GM12801 (cell line): Measurements from ENCODE around the gene HMGCL.

Experiments
- TF ChIP-seq, protein P1 (sequence below): IDR thresholded peaks from one replicate; pipeline ENCODE4 v1.5.1; 2011; ENCODE audit warnings: control low read depth; ENCODE audit not compliant: insufficient read length; ENCODE audit errors: extremely low read depth

The HMGCL gene

DNA sequence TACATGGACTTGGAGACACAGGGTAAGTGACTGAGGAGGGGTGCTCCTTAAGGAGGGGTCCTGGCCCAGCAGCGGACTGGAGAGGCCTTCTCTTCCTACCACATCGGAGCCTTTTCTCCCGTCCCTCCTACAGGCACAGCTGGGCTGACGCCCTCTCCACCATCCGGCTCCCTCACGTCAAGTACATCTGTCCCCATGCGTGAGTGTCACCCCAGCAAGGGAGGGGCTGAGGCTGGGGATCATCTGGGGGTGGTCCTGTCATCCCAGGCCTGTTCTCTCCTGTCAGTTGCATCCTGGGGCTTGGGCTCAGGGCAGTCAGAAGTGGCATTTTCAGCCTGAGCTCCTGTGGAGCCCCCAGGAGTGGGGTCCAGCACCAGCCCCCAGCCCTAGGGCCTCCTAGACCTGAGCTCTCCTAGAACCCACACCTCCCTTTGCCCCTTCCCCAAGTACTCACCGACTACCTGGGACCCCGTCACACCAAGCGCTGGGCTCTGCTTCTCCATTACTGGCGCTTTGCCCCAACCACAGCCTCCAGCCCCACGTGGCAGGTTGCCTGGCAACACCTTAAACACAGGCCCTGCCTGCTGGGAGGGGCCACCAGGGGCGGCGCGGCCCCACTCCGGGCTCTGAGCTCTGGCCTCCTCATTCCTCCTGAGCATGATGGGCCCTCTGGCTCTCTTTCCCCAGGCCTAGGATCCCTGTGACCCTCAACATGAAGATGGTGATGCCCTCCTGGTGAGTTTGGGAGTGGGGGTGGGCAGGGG lies 32.0 kb downstream of the HMGCL start:
- TF ChIP-seq, protein P1, sequence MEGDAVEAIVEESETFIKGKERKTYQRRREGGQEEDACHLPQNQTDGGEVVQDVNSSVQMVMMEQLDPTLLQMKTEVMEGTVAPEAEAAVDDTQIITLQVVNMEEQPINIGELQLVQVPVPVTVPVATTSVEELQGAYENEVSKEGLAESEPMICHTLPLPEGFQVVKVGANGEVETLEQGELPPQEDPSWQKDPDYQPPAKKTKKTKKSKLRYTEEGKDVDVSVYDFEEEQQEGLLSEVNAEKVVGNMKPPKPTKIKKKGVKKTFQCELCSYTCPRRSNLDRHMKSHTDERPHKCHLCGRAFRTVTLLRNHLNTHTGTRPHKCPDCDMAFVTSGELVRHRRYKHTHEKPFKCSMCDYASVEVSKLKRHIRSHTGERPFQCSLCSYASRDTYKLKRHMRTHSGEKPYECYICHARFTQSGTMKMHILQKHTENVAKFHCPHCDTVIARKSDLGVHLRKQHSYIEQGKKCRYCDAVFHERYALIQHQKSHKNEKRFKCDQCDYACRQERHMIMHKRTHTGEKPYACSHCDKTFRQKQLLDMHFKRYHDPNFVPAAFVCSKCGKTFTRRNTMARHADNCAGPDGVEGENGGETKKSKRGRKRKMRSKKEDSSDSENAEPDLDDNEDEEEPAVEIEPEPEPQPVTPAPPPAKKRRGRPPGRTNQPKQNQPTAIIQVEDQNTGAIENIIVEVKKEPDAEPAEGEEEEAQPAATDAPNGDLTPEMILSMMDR = no peak

DNA sequence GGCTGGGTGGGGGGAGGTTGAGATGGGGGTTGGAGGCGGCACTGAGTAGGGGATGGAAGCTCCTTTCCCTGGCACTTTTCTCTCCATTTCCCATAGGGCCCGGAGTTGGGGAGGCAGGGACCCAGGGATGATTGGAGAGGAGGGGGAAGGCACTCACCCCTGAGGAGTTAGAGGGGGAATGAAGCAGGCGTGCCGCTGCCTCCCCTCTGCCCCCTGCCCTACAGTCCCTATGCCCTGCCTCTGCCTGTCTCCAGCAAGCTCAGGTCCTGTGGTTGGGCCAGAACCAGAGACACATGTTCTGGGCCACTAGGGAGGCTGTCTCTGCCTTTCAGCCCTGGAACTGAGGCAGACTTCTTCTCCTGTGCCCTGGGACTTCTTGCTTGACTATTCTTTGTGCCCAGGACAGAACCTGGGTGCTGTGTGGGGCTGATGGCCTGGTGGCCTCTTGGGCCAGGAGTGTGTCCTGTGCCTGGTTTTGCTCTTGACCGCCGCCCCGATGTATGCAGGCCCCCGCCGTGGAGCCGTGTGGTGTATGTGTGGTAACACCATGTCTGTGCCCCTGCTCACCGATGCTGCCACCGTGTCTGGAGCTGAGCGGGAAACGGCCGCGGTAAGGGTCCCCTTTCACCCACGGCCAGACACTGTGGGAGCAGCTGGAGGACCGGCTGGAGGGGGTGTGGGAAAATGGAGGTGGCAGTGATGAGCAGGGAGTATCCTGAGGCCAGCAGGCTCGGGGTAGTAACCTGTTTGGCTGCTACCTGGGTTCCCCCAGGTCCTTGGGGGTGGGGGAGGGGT lies 32.9 kb downstream of the HMGCL start:
- TF ChIP-seq, protein P1 = no peak

DNA sequence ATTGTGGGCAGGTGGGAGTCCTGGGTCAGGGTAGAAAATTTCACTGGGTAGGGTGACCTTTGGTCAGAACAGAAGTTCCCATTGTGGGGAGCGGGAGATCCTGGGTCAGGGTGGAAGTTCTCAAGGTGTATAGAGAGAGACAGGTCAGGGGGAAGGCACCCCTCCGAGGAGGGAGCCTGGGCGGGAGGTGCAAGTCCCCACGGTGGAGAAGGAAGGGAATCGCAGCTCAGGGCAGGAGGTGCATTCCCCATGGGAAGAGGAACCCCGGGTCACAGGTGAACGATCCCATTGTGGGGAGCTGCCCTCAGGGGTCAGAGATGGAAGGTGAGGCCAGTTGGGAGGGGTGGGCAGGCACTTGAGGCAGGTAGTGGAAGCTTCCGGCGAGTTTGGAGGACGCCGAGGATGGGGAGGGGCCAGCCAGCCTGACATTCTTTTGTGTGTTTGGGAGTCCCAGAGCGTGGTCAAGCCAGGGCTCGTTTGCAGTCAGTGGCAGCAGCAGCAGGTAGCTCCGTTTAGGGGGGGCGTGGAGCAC lies 33.6 kb downstream of the HMGCL start:
- TF ChIP-seq, protein P1 = no peak

GRCh38 chr1:23790696-23791515 lies 34.3 kb downstream of the HMGCL start, which contains the start of gene LYPLA2:
LYPLA2 (plus strand) TSS chr1:23791145; CDS start chr1:23792683, 1,538 bp downstream.
- TF ChIP-seq, protein P1 = no peak

DNA sequence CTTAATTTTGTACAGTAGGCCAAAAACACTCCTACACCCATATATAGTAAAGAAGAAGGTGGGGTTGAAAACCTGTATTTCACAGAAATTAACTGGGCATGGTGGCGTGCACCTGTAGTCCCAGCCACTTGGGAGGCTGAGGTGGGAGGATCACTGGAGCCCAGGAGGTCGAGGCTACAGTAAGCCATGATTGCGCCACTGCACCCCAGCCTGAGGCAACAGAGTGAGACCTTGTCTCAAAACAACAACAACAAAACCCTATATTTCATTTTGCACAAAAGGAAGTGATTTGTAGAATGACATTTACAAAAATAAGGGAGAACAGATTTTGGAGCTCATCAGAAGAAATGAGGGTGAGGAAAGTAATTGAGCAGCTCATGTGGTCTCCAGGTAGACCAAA lies 36.5 kb downstream of the HMGCL start:
- TF ChIP-seq, protein P1 = no peak

DNA sequence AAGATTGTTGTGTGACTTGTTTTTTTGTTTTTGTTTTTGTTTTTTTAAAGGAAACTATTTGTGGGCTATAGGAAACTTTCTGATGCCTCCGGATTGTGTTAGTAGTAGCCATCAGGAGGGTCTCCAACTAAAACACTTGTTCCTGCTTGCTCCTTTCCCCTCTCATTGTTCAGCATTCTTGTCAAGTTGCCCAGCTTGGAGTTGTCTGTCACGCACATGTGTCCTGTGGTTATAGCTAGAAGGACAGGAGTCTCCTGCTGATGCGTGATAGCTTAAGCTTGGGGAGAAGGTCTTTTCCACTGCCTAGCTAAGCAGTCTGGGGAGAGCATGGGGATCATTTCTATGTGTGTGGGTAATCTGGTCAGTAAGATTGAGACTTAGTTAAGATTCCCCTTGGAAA lies 37.5 kb downstream of the HMGCL start:
- TF ChIP-seq, protein P1 = no peak
